Right lobe of liver (tissue), 4 donors: ENCODE results near the gene SLAIN2.

Experiments used
- CTCF ChIP-seq, 4 donors: fragments of 200-600 bp in 3 of 4; fragments of 450-650 bp in 1 of 4; IDR thresholded peaks; one replicate each; pipeline versions ENCODE4 v1.5.1 to v1.8.0; 2016 to 2022; ENCODE audit warnings: antibody characterized with exemption in 4 of 4, mild to moderate bottlenecking in 2 of 4
- POLR2A ChIP-seq: fragments of 450-650 bp; IDR thresholded peaks from one replicate; pipeline ENCODE4 v1.6.1; 2017; ENCODE audit warnings: antibody characterized with exemption, mild to moderate bottlenecking
- donor health status: DM: no; HTN: no; CAD: no.
- donor health status: DM: no; HTN: no; CAD: no.
- donor health status: DM: no; HTN: yes; CAD: no.

DNA sequence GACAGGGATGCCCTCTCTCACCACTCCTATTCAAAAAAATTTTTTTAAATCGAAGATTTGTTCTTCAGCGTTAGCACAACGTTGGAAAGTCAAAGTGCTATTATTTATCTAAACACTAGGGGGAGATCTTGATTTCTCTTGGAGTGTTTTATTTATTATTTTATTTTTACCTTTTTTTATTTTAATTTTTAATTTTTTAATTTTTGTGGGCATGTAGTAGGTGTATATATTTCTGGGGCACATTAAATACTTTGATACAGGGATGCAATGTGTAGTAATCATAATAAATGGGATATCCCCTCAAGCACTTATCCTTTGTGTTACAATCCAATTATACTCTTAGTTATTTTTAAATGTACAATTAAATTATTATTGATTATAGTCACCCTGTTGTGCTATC lies 104.4 kb downstream of the SLAIN2 start:
- no peak for TF ChIP-seq POLR2A
- TF ChIP-seq CTCF (IDR thresholded peaks at IDR 0.05): peak; percentile 36 to 64 (median 56)
